SK-N-SH (cell line): ENCODE measurements around the gene SND1. TPM values are rescaled to one million over a fixed set of nuclear protein-coding genes. Genes with fewer than 3 reads are reported as not detected.
A peak's percentile ranks its signal among the peaks of the same experiment; 100 is the strongest.

Experiments used
- CTCF ChIA-PET: fragments of 300-600, 350-600 bp; formaldehyde crosslinking; extraction: SDS; loops from one replicate; lab custom pipeline; 2021; lab: Yijun Ruan, JAX
- POLR2A ChIA-PET: fragments of 350-600 bp; sonication (Branson Sonifier 250); formaldehyde crosslinking; extraction: SDS; loops from one replicate; lab custom pipeline; 2020; ENCODE audit warnings: antibody characterized with exemption, inconsistent platforms; lab: Yijun Ruan, JAX
- DNase-seq: peaks from one replicate; pipeline ENCODE4 v3.0.0; 2012
- H2AFZ ChIP-seq: fragments of 200-600 bp; sonication (generic); 2 replicates; pipeline ENCODE4 v1.8.1; 2016; ENCODE audit warnings: antibody characterized with exemption, mild to moderate bottlenecking, low read depth
- H3F3A ChIP-seq: fragments of 200-600 bp; sonication (generic); replicated peaks from 2 replicates; pipeline ENCODE3; 2016; ENCODE audit warnings: antibody characterized with exemption, mild to moderate bottlenecking; ENCODE audit not compliant: insufficient read depth
- H3K27ac ChIP-seq, 2 experiments: fragments of 200-500 bp in 1 of 2; fragments of 200-600 bp in 1 of 2; sonication (Bioruptor generic) in 1 of 2; sonication (generic), shearing (Covaris generic) in 1 of 2; 2 replicates each; pipeline versions ENCODE4 v1.5.1 to v1.6.1; 2014 to 2016; ENCODE audit warnings: low read depth in 2 of 2, inconsistent platforms in 1 of 2, low read length in 1 of 2, mild to moderate bottlenecking in 1 of 2, mixed read lengths in 1 of 2
- H3K27me3 ChIP-seq: fragments of 200-600 bp; sonication (generic), shearing (Covaris generic); 2 replicates; pipeline ENCODE4 v1.6.1; 2016; ENCODE audit warnings: mixed run types; ENCODE audit not compliant: insufficient read depth
- H3K36me3 ChIP-seq, 2 experiments: fragments of 200-500 bp in 1 of 2; fragments of 200-600 bp in 1 of 2; sonication (Bioruptor generic) in 1 of 2; sonication (generic) in 1 of 2; replicated peaks in 1 of 2; 2 replicates each; pipeline versions ENCODE3 to v1.5.1; 2014 to 2016; ENCODE audit warnings: low read length in 1 of 2, mild to moderate bottlenecking in 1 of 2; ENCODE audit not compliant: insufficient read depth in 2 of 2, control insufficient read depth in 1 of 2
- H3K4me1 ChIP-seq, 2 experiments: fragments of 200-500 bp in 1 of 2; fragments of 200-600 bp in 1 of 2; sonication (Bioruptor generic) in 1 of 2; sonication (generic), shearing (Covaris generic) in 1 of 2; 2 replicates each; pipeline versions ENCODE4 v1.5.1 to v1.6.1; 2014 to 2016; ENCODE audit warnings: low read depth in 1 of 2, low read length in 1 of 2, mixed run types in 1 of 2; ENCODE audit not compliant: insufficient read depth in 2 of 2, control insufficient read depth in 1 of 2
- H3K4me2 ChIP-seq: fragments of 200-600 bp; sonication (generic), shearing (Covaris generic); 2 replicates; pipeline ENCODE4 v1.6.1; 2017; ENCODE audit warnings: mixed run types
- H3K4me3 ChIP-seq, 2 experiments: fragments of 200-500 bp in 1 of 2; fragments of 200-600 bp in 1 of 2; sonication (Bioruptor generic) in 1 of 2; sonication (generic), shearing (Covaris generic) in 1 of 2; 2 replicates each; pipeline versions ENCODE4 v1.5.1 to v1.8.1; 2014 to 2016; ENCODE audit warnings: low read depth in 2 of 2, inconsistent platforms in 1 of 2, low read length in 1 of 2, mild to moderate bottlenecking in 1 of 2, mixed read lengths in 1 of 2, moderate library complexity in 1 of 2
- H3K79me2 ChIP-seq: fragments of 200-600 bp; sonication (generic); 2 replicates; pipeline ENCODE4 v1.8.1; 2017; ENCODE audit warnings: mild to moderate bottlenecking; ENCODE audit not compliant: insufficient read depth
- H3K9ac ChIP-seq: fragments of 200-600 bp; sonication (generic); 2 replicates; pipeline ENCODE4 v1.6.1; 2017; ENCODE audit warnings: mixed run types
- H3K9me2 ChIP-seq: fragments of 200-600 bp; sonication (generic); 2 replicates; pipeline ENCODE4 v1.6.1; 2017; ENCODE audit warnings: mixed run types
- H3K9me3 ChIP-seq: fragments of 200-600 bp; sonication (generic); 2 replicates; pipeline ENCODE4 v1.6.1; 2017; ENCODE audit warnings: mixed run types, mild to moderate bottlenecking, moderate library complexity
- H4K20me1 ChIP-seq: fragments of 200-600 bp; sonication (generic); 2 replicates; pipeline ENCODE4 v1.6.1; 2017; ENCODE audit warnings: mild to moderate bottlenecking, mixed run types; ENCODE audit not compliant: insufficient read depth
- ELF1 ChIP-seq: IDR thresholded peaks from 2 replicates; pipeline ENCODE4 v1.4.0; 2012
- EZH2phosphoT487 ChIP-seq: fragments of 200-600 bp; sonication (generic); IDR thresholded peaks from 2 replicates; pipeline ENCODE4 v1.6.1; 2017; ENCODE audit warnings: low read depth, mixed run types, mild to moderate bottlenecking, antibody characterized with exemption, moderate library complexity, borderline replicate concordance
- FOSL2 ChIP-seq: IDR thresholded peaks from 2 replicates; pipeline ENCODE4 v1.4.0; 2012; ENCODE audit warnings: low read depth, mild to moderate bottlenecking, moderate library complexity, borderline replicate concordance
- FOXM1 ChIP-seq: IDR thresholded peaks from 2 replicates; pipeline ENCODE4 v1.4.0; 2012; ENCODE audit warnings: low read depth, mild to moderate bottlenecking
- JUND ChIP-seq: IDR thresholded peaks from 2 replicates; pipeline ENCODE4 v1.4.0; 2012
- MAX ChIP-seq: IDR thresholded peaks from 2 replicates; pipeline ENCODE4 v1.4.0; 2012; ENCODE audit warnings: low read depth
- MEF2A ChIP-seq: IDR thresholded peaks from 2 replicates; pipeline ENCODE4 v1.4.0; 2012; ENCODE audit warnings: low read depth, borderline replicate concordance
- PBX3 ChIP-seq: IDR thresholded peaks from 2 replicates; pipeline ENCODE4; 2012
- POLR2AphosphoS5 ChIP-seq: IDR thresholded peaks from 2 replicates; pipeline ENCODE4 v1.6.1; 2012; ENCODE audit warnings: low read depth, low read length
- RFX5 ChIP-seq: IDR thresholded peaks from 2 replicates; pipeline ENCODE4 v1.6.1; 2012; ENCODE audit warnings: mild to moderate bottlenecking, improper control_type of control experiment, low read length
- RXRA ChIP-seq: IDR thresholded peaks from 2 replicates; pipeline ENCODE4 v1.4.0; 2012; ENCODE audit warnings: low read depth, mild to moderate bottlenecking, borderline replicate concordance
- SMC3 ChIP-seq: IDR thresholded peaks from 2 replicates; pipeline ENCODE4 v1.6.1; 2012; ENCODE audit warnings: low read depth, low read length, improper control_type of control experiment
- TCF12 ChIP-seq: IDR thresholded peaks from 2 replicates; pipeline ENCODE4 v1.4.0; 2012
- USF2 ChIP-seq: fragments of 150-350 bp; IDR thresholded peaks from 2 replicates; pipeline ENCODE4 v1.6.1; 2017; ENCODE audit warnings: antibody characterized with exemption, low read length, low read depth, borderline replicate concordance
- ZBTB33 ChIP-seq: IDR thresholded peaks from 2 replicates; pipeline ENCODE4 v1.4.0; 2012; ENCODE audit warnings: low read depth, borderline replicate concordance
- WGBS: methylation state at CpG from one replicate; pipeline ENCODE4 v1.1.6; 2017; ENCODE audit warnings: low lambda C conversion rate; 5-methylcytosine and 5-hydroxymethylcytosine counted together
- polyA plus RNA-seq, 3 experiments: library from polyadenylated mRNA; depleted of rRNA; stranded (reverse); fragments of >200 nt; gene quantifications; 2 replicates each; pipeline ENCODE4 v1.2.3, GENCODE V29; 2012

The SND1 gene
- polyA plus RNA-seq, 1 of the 3 experiments (the other 2 are of a cell fraction): 165 TPM

- Histone ChIP-seq H3K9me3 (no peaks in the 10 kb centered on the region), H3K27me3 (no peaks in the 10 kb centered on the region), H3K4me3 (peak overlapping the region; percentile 84 to 95; a peak in 3 of 4 replicates), H3K4me1 (peaks cover 21 to 28% of the 10 kb centered on the region in 2 experiments), H4K20me1 (peaks cover 49% of the 10 kb centered on the region), H3K9me2 (no peaks in the 10 kb centered on the region), H3K4me2 (peak overlapping the region; percentile 79), H3K79me2 (peaks cover 63% of the 10 kb centered on the region), H2AFZ (no peak overlapping the region)
- ChIA-PET POLR2A (no interaction called here), CTCF (interaction anchor here (1.5 kb wide), 1 partner anchor 65 kb away, joined by 5 read pairs; the partner anchor contains the start of gene ARF5)
- DNase-seq: no peak
- WGBS: 89% methylated on average over 4 of the region's 4 CpGs
- no peak for TF ChIP-seq JUND
- no peak for TF ChIP-seq FOXM1
- no peak for TF ChIP-seq EZH2phosphoT487
- no peak for TF ChIP-seq MAX
- TF ChIP-seq ELF1: no peak
- TF ChIP-seq, all 33 proteins: peak for 0
- no peaks in the 10 kb centered on the region for H3F3A ChIP-seq
- H3K36me3 ChIP-seq: peaks cover 8 to 12% of the 10 kb centered on the region in 2 experiments
- no peak overlapping the region for H3K27ac ChIP-seq
- H3K9ac ChIP-seq: peak overlapping the region; percentile 90; the same call in 1 of the 2 replicates
Observed at GRCh38 chr7:127653396-127653795, 1.4 kb downstream of the SND1 start.

- no peak for DNase-seq
- ChIA-PET CTCF (interaction anchor here (0.8 to 1.5 kb wide), 4 partner anchors 66 to 554 kb away, joined by 3 to 5 read pairs (median 4); partner anchors contain the start of gene ARF5), POLR2A (interaction anchor here (0.6 to 0.9 kb wide), 2 partner anchors 37 to 82 kb away, joined by 3 read pairs; no protein-coding TSS in a partner anchor)
- no peaks in the 10 kb centered on the region for H3F3A ChIP-seq
- 0 out of 2 replicates have a peak overlapping the region, but pooled peaks have one; percentile 90 for H3K9ac ChIP-seq
- H3K36me3 ChIP-seq: peaks cover 12 to 23% of the 10 kb centered on the region in 2 experiments
- H3K4me3 ChIP-seq: peak overlapping the region in 1 of 2 experiments; percentile 95; a peak in 3 of 4 replicates
- H2AFZ ChIP-seq: no peak overlapping the region
- no peak overlapping the region; a peak in 1 of 4 replicates for H3K27ac ChIP-seq
- no peaks in the 10 kb centered on the region for H3K27me3 ChIP-seq
- H3K79me2 ChIP-seq: peaks cover 76% of the 10 kb centered on the region
- WGBS: 68% methylated on average over 5 of the region's 5 CpGs
- H3K4me2 ChIP-seq: peak overlapping the region; percentile 79
- TF ChIP-seq MEF2A (no peak), PBX3 (no peak)
- TF ChIP-seq, all 33 proteins: peak for 0
- no peaks in the 10 kb centered on the region for H3K9me3 ChIP-seq
- peaks cover 21 to 28% of the 10 kb centered on the region in 2 experiments for H3K4me1 ChIP-seq
- no peaks in the 10 kb centered on the region for H3K9me2 ChIP-seq
- H4K20me1 ChIP-seq: peaks cover 62% of the 10 kb centered on the region
Observed at GRCh38 chr7:127654404-127655394, 2.7 kb downstream of the SND1 start.

- Histone ChIP-seq H3K9me2 (no peaks in the 10 kb centered on the region), H3K4me3 (no peak overlapping the region), H3K27ac (no peak overlapping the region), H3K9me3 (no peaks in the 10 kb centered on the region), H3K4me2 (no peak overlapping the region), H2AFZ (no peak overlapping the region), H3K79me2 (peaks cover 86% of the 10 kb centered on the region), H4K20me1 (peaks cover 68% of the 10 kb centered on the region), H3K36me3 (peaks cover 23 to 25% of the 10 kb centered on the region in 2 experiments), H3K9ac (no peak overlapping the region), H3K27me3 (no peaks in the 10 kb centered on the region), H3K4me1 (peaks cover 21 to 28% of the 10 kb centered on the region in 2 experiments), H3F3A (no peaks in the 10 kb centered on the region)
- no peak for DNase-seq
- CTCF ChIA-PET: interaction anchor here (1.5 kb wide), 1 partner anchor 379 kb away, joined by 4 read pairs; no protein-coding TSS in a partner anchor
- WGBS: 92% methylated on average over 2 of the region's 2 CpGs
- POLR2A ChIA-PET: no interaction called here
- TF ChIP-seq ZBTB33 (no peak), RXRA (no peak), TCF12 (no peak), MAX (no peak), RFX5 (no peak), SMC3 (no peak), POLR2AphosphoS5 (no peak), USF2 (no peak), ELF1 (no peak), FOSL2 (no peak)
Observed at GRCh38 chr7:127655720-127656119, 3.7 kb downstream of the SND1 start.
